Mesenchymal stem cell (in vitro differentiated cells and primary cell): ENCODE measurements around the gene ALOX5AP.
A peak's percentile ranks its signal among the peaks of the same experiment; 100 is the strongest.
"Not testable (repeated sequence)": the region's sequence is repeated elsewhere in the genome, so short reads cannot be mapped to it uniquely, and the experiment has no call there.

ENCODE experiments used
- DNase-seq: peaks from one replicate; pipeline ENCODE4 v3.0.0-alpha.2; 2013
- H2AFZ ChIP-seq: one replicate; pipeline ENCODE4 v1.6.1; 2013; ENCODE audit warnings: low read depth, mild to moderate bottlenecking, control low read depth, inconsistent platforms, low read length, moderate library complexity
- H2AK5ac ChIP-seq: 2 replicates; pipeline ENCODE4 v1.6.1; 2013; ENCODE audit warnings: low read length, moderate library complexity, mild to moderate bottlenecking, inconsistent platforms; ENCODE audit not compliant: severe bottlenecking
- H2BK120ac ChIP-seq: one replicate; pipeline ENCODE4 v1.6.1; 2013; ENCODE audit warnings: low read depth, mild to moderate bottlenecking, inconsistent platforms, low read length, moderate library complexity
- H2BK12ac ChIP-seq, 2 experiments: one replicate each; pipeline ENCODE4 v1.6.1; 2013; ENCODE audit warnings: inconsistent platforms in 2 of 2, low read length in 2 of 2, mild to moderate bottlenecking in 2 of 2, moderate library complexity in 2 of 2, control low read depth in 1 of 2
- H2BK15ac ChIP-seq: one replicate; pipeline ENCODE4 v1.6.1; 2013; ENCODE audit warnings: mild to moderate bottlenecking, low read depth, inconsistent platforms; ENCODE audit not compliant: poor library complexity, severe bottlenecking
- H2BK5ac ChIP-seq: 2 replicates; pipeline ENCODE4 v1.6.1; 2013; ENCODE audit warnings: low read depth, mild to moderate bottlenecking, low read length, control low read depth, inconsistent platforms; ENCODE audit not compliant: poor library complexity, severe bottlenecking
- H3K14ac ChIP-seq, 2 experiments: one replicate each; pipeline ENCODE4 v1.6.1; 2013; ENCODE audit warnings: inconsistent platforms in 2 of 2, low read length in 2 of 2, control low read depth in 1 of 2, mild to moderate bottlenecking in 1 of 2, moderate library complexity in 1 of 2
- H3K18ac ChIP-seq, 2 experiments: one replicate each; pipeline ENCODE4 v1.6.1; 2013; ENCODE audit warnings: inconsistent platforms in 2 of 2, low read length in 2 of 2, control low read depth in 1 of 2, low read depth in 1 of 2, mild to moderate bottlenecking in 1 of 2
- H3K23ac ChIP-seq, 2 experiments: one replicate each; pipeline ENCODE4 v1.6.1; 2013; ENCODE audit warnings: inconsistent platforms in 2 of 2, low read length in 2 of 2, mild to moderate bottlenecking in 2 of 2, moderate library complexity in 2 of 2, control low read depth in 1 of 2
- H3K27ac ChIP-seq: 2 replicates; pipeline ENCODE4 v1.5.1; 2013; ENCODE audit warnings: mild to moderate bottlenecking, moderate library complexity, low read length, control low read depth, inconsistent platforms; ENCODE audit not compliant: poor library complexity, severe bottlenecking
- H3K27me3 ChIP-seq, 2 experiments: 2 replicates each; pipeline versions ENCODE4 v1.6.1 to v1.7.0; 2013; ENCODE audit warnings: low read length in 2 of 2, mild to moderate bottlenecking in 2 of 2, moderate library complexity in 2 of 2, control low read depth in 1 of 2, inconsistent platforms in 1 of 2; ENCODE audit not compliant: control insufficient read depth in 1 of 2, insufficient read depth in 1 of 2
- H3K36me3 ChIP-seq, 2 experiments: 2 replicates each; pipeline versions ENCODE4 v1.6.1 to v1.7.0; 2013; ENCODE audit warnings: low read length in 2 of 2, control low read depth in 1 of 2, inconsistent platforms in 1 of 2, low read depth in 1 of 2, mild to moderate bottlenecking in 1 of 2; ENCODE audit not compliant: insufficient read depth in 2 of 2, control insufficient read depth in 1 of 2
- H3K4ac ChIP-seq, 2 experiments: one replicate each; pipeline ENCODE4 v1.6.1; 2013; ENCODE audit warnings: inconsistent platforms in 2 of 2, low read length in 2 of 2, mild to moderate bottlenecking in 2 of 2, moderate library complexity in 2 of 2, control low read depth in 1 of 2, low read depth in 1 of 2
- H3K4me1 ChIP-seq: 2 replicates; pipeline ENCODE4 v1.6.1; 2013; ENCODE audit warnings: low read depth, low read length, control low read depth; ENCODE audit not compliant: control insufficient read depth, insufficient read depth
- H3K4me2 ChIP-seq: 2 replicates; pipeline ENCODE4 v1.6.1; 2013; ENCODE audit warnings: low read length, mild to moderate bottlenecking, inconsistent platforms; ENCODE audit not compliant: poor library complexity, severe bottlenecking
- H3K4me3 ChIP-seq, 2 experiments: 2 replicates each; pipeline versions ENCODE4 v1.5.1 to v1.7.0; 2013; ENCODE audit warnings: low read length in 2 of 2, mild to moderate bottlenecking in 2 of 2, control low read depth in 1 of 2, low read depth in 1 of 2; ENCODE audit not compliant: insufficient read depth in 1 of 2
- H3K79me1 ChIP-seq: replicated peaks from 2 replicates; pipeline ENCODE4 v1.6.1; 2013; ENCODE audit warnings: mild to moderate bottlenecking, control low read depth, low read length, inconsistent platforms; ENCODE audit not compliant: poor library complexity, severe bottlenecking
- H3K9ac ChIP-seq: 2 replicates; pipeline ENCODE4 v1.7.0; 2013; ENCODE audit warnings: mild to moderate bottlenecking, low read length, moderate library complexity
- H3K9me3 ChIP-seq: 2 replicates; pipeline ENCODE4 v1.7.0; 2013; ENCODE audit warnings: mild to moderate bottlenecking, low read length; ENCODE audit not compliant: control insufficient read depth
- H4K8ac ChIP-seq: one replicate; pipeline ENCODE4 v1.6.1; 2013; ENCODE audit warnings: inconsistent platforms, mild to moderate bottlenecking, low read length, moderate library complexity
- H4K91ac ChIP-seq: one replicate; pipeline ENCODE4 v1.6.1; 2013; ENCODE audit warnings: mild to moderate bottlenecking, low read length, inconsistent platforms
- WGBS: methylation state at CpG from one replicate; pipeline ENCODE4 v1.1.7; 2013; ENCODE audit warnings: mixed read lengths; 5-methylcytosine and 5-hydroxymethylcytosine counted together

Gene ALOX5AP

GRCh38 chr13:30745906-30746686 is 10.8 kb downstream of the ALOX5AP start:
- no peak overlapping the region for H2BK5ac ChIP-seq
- H4K91ac ChIP-seq = peak overlapping the region; percentile 85
- no peak overlapping the region for H3K4me3 ChIP-seq
- peak overlapping the region; percentile 22 to 83 for H3K4ac ChIP-seq
- no peaks in the 10 kb centered on the region for H3K36me3 ChIP-seq
- peaks cover 30% of the 10 kb centered on the region for H3K4me1 ChIP-seq
- peak overlapping the region; percentile 80 for H2BK120ac ChIP-seq
- H3K23ac ChIP-seq = no peak overlapping the region
- H3K4me2 ChIP-seq = no peak overlapping the region
- H4K8ac ChIP-seq = peak overlapping the region; percentile 76
- H2AFZ ChIP-seq = peak overlapping the region; percentile 6
- peaks cover under 1% of the 10 kb centered on the region for H3K9me3 ChIP-seq
- H3K27me3 ChIP-seq = peaks cover 0 to 37% of the 10 kb centered on the region in 2 experiments
- DNase-seq = peak; percentile 64
- peak overlapping the region; percentile 60 to 84 for H3K18ac ChIP-seq
- peak overlapping the region; percentile 82 for H2AK5ac ChIP-seq
- no peak overlapping the region for H3K9ac ChIP-seq
- H3K27ac ChIP-seq = peak overlapping the region; percentile 64
- H2BK12ac ChIP-seq = peak overlapping the region; percentile 23 to 93
- peak overlapping the region in 1 of 2 experiments; percentile 19 for H3K14ac ChIP-seq
- no peaks in the 10 kb centered on the region for H3K79me1 ChIP-seq
- 60% methylated on average over 9 of the region's 9 CpGs for WGBS
- no peak overlapping the region for H2BK15ac ChIP-seq

GRCh38 chr13:30746791-30747190 is 11.4 kb downstream of the ALOX5AP start:
- peaks cover 30% of the 10 kb centered on the region for H3K4me1 ChIP-seq
- H4K91ac ChIP-seq = no peak overlapping the region
- no peak for DNase-seq
- H3K18ac ChIP-seq = peak overlapping the region; percentile 52 to 77
- H3K36me3 ChIP-seq = no peaks in the 10 kb centered on the region
- peaks cover 3% of the 10 kb centered on the region for H3K9me3 ChIP-seq
- H4K8ac ChIP-seq = no peak overlapping the region
- H2BK12ac ChIP-seq = peak overlapping the region in 1 of 2 experiments; percentile 71
- H3K4me2 ChIP-seq = no peak overlapping the region
- no peak overlapping the region for H2BK120ac ChIP-seq
- no peak overlapping the region for H3K23ac ChIP-seq
- WGBS = 79% methylated on average over 2 of the region's 2 CpGs
- no peak overlapping the region for H3K14ac ChIP-seq
- no peaks in the 10 kb centered on the region for H3K79me1 ChIP-seq
- H2BK5ac ChIP-seq = no peak overlapping the region
- H3K9ac ChIP-seq = no peak overlapping the region
- H3K27ac ChIP-seq = peak overlapping the region; percentile 64
- H2AFZ ChIP-seq = no peak overlapping the region
- H3K27me3 ChIP-seq = peaks cover 0 to 43% of the 10 kb centered on the region in 2 experiments
- H2BK15ac ChIP-seq = no peak overlapping the region
- H3K4me3 ChIP-seq = no peak overlapping the region
- H2AK5ac ChIP-seq = no peak overlapping the region
- no peak overlapping the region for H3K4ac ChIP-seq

DNA sequence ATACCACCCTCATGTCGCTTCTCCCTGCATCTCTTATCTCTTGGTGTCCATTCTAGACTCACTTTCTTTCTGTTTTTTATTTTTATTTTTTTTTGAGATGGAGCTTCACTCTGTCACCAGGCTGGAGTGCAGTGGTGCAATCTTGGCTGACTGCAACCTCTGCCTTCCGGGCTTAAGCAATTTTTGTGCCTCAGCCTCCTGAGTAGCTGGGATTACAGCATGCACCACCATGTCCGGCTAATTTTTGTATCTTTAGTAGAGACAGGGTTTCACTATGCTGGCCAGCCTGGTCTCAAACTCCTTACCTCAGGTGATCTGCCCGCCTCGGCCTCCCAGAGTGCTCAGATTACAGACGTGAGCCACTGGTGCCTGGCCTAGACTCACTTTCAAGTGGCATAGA is 12.5 kb downstream of the ALOX5AP start:
- not testable (repeated sequence) for H2BK12ac ChIP-seq, H3K27ac ChIP-seq, H3K14ac ChIP-seq, H2BK120ac ChIP-seq, H3K4me3 ChIP-seq, DNase-seq, H3K36me3 ChIP-seq, H2BK5ac ChIP-seq, H3K9me3 ChIP-seq, H3K23ac ChIP-seq, H3K79me1 ChIP-seq, H3K4me2 ChIP-seq, H3K18ac ChIP-seq, H2AK5ac ChIP-seq, H2AFZ ChIP-seq, H3K9ac ChIP-seq, H2BK15ac ChIP-seq, H4K8ac ChIP-seq, H3K4ac ChIP-seq, H4K91ac ChIP-seq
- 91% methylated on average over 4 of the region's 6 CpGs for WGBS
- H3K4me1 ChIP-seq = peaks cover 32% of the 10 kb centered on the region
- H3K27me3 ChIP-seq = peaks cover 0 to 43% of the 10 kb centered on the region in 2 experiments

GRCh38 chr13:30748717-30749116 is 13.4 kb downstream of the ALOX5AP start:
- H3K36me3 ChIP-seq = no peaks in the 10 kb centered on the region
- peaks cover 0 to 52% of the 10 kb centered on the region in 2 experiments for H3K27me3 ChIP-seq
- peak overlapping the region in 1 of 2 experiments; percentile 59 for H3K14ac ChIP-seq
- H3K4me2 ChIP-seq = no peak overlapping the region
- H4K91ac ChIP-seq = no peak overlapping the region
- no peak overlapping the region for H3K27ac ChIP-seq
- no peak overlapping the region for H3K4me3 ChIP-seq
- no peak for DNase-seq
- H2BK120ac ChIP-seq = no peak overlapping the region
- H2AK5ac ChIP-seq = peak overlapping the region; percentile 20
- no peak overlapping the region for H4K8ac ChIP-seq
- peaks cover 27% of the 10 kb centered on the region for H3K4me1 ChIP-seq
- H3K9ac ChIP-seq = no peak overlapping the region
- no peak overlapping the region for H2BK5ac ChIP-seq
- no peaks in the 10 kb centered on the region for H3K79me1 ChIP-seq
- H2BK12ac ChIP-seq = peak overlapping the region in 1 of 2 experiments; percentile 64
- H3K4ac ChIP-seq = no peak overlapping the region
- no peak overlapping the region for H2BK15ac ChIP-seq
- 94% methylated on average over 2 of the region's 2 CpGs for WGBS
- H3K9me3 ChIP-seq = peaks cover 3% of the 10 kb centered on the region
- no peak overlapping the region for H2AFZ ChIP-seq
- H3K18ac ChIP-seq = peak overlapping the region; percentile 17 to 59
- H3K23ac ChIP-seq = no peak overlapping the region
